Limb (tissue), 2 donors: Measurements from ENCODE around the gene TBPL2.
A peak's percentile ranks its signal among the peaks of the same experiment; 100 is the strongest.
"Not testable (repeated sequence)": the region's sequence is repeated elsewhere in the genome, so short reads cannot be mapped to it uniquely, and the experiment has no call there.

Experiments
- DNase-seq, 2 donors: peaks; one replicate each; pipeline ENCODE4 v3.0.0-alpha.2; 2016; ENCODE audit errors: extremely low spot score in 2 of 2

The TBPL2 gene

GRCh38 chr14:55441286-55441685 is 870 bp upstream of the TBPL2 start:
- no peak for DNase-seq

DNA sequence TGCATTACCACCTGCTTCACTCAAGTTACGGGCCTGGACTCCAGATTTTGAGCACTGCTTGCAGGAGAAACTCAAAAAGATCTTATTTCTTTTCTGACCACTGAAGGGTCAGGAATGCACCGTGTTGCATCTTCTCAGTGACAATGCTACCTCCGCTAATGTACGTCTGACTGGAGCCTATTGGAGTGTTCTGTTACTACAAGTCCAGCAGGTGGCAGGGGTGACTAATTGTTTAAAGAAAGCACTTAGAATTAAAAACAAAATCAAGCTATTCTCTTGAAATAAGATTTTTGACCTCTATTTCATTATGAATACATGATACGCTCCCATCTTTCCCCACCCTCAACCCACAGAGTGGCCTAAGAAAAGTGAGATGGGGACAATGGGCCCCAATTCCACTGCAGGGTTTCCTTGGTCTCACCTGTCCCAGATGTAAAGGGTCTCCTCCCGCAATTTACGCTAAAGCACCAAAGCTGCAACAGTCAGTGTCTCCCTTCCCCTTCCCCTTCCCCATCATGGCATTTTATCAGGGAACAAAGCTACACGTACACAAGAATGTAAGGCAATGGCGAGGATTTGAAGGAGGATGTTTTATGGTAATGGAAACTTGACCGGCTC is 2.2 kb downstream of the TBPL2 start:
- peak in 1 of 2 donors; percentile 39 for DNase-seq

GRCh38 chr14:55436931-55437330 is 3.5 kb downstream of the TBPL2 start:
- no peak for DNase-seq

- DNase-seq = no peak
Measured at GRCh38 chr14:55436519-55436918, 3.9 kb downstream of the TBPL2 start.

GRCh38 chr14:55434805-55435174 is 5.6 kb downstream of the TBPL2 start:
- no peak for DNase-seq

DNA sequence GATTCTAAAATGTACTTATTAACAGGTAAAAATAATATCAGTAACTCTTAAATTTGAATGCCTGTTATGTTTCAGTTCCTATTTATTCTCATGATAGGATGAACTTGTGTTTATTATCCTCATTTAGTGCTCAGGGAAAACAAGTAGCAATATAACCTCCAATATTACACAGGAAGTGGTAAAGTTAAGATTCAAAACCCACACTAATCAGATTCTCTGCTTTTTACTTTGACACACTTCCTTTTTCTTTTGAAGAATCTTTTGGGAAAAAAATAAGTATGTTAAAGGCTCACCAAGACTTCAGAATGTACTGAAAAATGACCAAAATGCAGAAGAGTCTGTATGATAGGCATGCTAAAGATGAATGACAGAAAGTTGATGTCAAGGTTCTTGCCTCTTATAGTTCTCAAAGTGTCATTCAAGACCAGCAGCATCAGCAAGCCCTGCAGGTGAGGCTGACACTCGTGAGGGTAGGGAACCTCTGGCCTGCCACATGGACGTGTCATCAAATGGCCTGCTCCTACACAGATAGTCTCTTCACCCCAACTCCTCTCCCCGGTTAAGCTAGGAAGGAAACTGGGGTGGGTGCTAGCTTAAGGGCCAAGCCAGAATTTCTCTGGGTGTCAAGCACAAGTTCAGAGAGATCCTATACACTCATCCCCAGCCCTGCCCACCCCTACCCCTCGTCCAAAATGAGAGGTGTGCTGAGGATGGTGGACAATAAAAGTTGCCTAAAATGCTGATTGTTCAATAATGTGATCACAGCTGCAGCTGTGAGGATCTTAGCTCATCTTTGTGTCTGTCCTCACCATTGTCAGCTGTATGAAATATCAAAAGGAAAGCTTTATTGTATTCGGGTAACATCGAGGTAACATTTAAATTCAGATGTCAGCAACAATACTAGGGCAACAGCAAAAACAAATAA is 6.3 kb downstream of the TBPL2 start:
- no peak for DNase-seq

DNA sequence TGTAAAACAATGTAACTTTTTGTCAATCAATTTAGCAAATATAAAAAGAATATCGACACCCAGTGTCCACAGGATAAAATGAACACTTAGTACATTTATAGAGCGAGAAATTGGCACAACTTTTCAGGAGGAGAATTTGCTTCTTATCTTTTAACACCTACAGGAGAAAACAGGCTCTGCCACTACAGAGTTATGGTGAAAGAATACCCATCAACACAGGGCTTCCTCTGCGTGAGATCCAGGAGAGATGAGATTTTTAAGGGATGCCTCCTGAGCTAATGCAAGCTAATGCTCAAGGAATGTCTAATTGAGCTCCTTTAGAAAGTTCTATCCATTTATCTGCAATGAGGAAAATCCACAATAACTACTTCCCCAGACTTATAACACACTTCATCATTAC is 7.8 kb downstream of the TBPL2 start:
- no peak for DNase-seq

GRCh38 chr14:55430024-55430690 is 10.3 kb downstream of the TBPL2 start:
- no peak for DNase-seq

GRCh38 chr14:55427439-55427838 is 13.0 kb downstream of the TBPL2 start:
- DNase-seq = no peak

DNA sequence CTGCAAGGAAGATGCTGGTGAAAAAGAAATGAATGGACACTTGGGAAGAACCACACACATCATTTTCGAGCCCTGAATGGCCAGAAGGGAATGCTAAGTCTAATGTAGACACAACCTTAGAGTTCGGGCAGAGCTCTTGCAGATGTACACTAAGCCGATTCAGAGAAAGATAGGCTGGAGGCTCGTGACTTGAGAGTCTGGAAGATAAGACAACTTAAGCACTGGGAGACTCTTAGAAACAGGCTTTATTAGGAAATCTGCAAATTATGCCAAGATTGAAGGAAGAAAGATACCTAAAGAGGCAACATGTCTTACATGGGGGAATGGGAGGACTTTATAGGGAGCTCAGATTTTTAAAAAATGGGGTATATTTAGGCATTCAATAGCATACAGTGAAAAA is 13.5 kb downstream of the TBPL2 start:
- DNase-seq = no peak

DNA sequence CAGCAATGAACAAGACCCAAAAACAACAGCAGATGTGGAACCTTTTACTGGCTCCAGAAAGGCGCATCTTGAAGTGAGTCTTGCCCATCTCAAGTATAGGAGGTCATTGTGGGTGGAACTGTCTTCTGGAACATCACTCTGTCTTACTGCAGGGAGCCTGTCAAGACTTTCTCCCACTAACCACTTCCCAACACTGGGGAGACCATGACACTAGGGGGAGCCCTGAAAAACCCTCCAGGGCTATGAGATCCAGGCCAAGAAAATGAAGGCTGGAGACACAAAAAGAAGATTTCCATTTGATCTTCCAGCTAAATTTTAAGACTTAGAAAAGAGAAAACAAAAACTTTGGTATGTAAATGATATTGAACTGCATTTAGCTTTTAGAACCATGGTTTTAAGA is 15.3 kb downstream of the TBPL2 start:
- DNase-seq = no peak

- DNase-seq = no peak
Measured at GRCh38 chr14:55423969-55424368, 16.4 kb downstream of the TBPL2 start.

DNA sequence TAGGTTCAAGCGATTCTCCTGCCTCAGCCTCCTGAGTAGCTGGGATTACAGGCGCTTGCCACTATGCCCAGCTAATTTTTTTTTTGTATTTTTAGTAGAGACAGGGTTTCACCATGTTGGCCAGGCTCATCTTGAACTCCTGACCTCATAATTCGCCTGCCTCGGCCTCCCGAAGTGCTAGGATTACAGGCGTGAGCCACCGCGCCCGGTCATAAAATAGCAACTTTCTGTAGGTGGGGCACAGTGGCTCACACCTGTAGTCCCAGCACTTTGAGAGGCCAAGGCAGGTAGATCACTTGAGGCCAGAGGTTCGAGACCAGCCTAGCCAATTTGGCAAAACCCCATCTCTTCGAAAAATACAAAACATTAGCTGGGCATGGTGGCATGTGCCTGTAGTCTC is 18.1 kb downstream of the TBPL2 start:
- not testable (repeated sequence) for DNase-seq

DNA sequence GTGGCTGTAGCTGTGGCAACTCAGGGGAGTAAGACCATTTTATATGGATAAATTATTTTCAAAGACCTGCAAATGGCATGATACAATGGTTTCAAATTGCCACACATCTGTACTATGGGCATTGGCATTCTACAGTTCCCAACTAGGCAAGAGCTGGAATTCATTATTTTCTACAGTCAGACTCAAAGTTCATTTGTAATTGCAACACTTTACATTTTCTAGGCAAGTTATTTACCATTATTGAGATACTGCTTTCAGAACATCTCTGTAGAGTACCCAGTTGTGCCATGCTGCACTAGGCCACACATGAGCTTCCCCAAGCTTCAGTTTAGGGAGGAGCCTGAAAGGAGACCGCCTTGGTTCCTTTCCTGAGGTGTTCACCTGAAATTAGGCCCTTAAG is 20.8 kb downstream of the TBPL2 start:
- no peak for DNase-seq

GRCh38 chr14:55418411-55418810 is 22.0 kb downstream of the TBPL2 start:
- DNase-seq = no peak

DNA sequence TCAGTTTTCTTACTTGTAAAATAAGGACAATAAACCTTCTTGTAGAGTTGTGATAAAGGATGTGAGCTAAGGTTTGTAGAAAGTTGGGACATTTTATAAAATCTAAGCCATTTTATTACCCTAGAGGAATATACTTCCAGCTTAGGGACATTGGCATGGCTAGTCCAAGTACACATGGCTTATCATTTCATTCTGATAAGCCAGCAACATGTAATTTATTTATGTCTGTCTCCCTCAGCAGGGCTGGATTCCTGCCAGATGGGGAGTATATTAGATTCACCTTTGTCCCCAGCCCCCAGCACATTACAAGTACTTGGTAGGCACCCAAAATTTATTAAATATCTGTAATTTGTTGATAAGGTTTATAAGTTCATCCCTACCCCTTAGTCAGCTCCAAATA is 22.5 kb downstream of the TBPL2 start:
- DNase-seq = no peak

DNA sequence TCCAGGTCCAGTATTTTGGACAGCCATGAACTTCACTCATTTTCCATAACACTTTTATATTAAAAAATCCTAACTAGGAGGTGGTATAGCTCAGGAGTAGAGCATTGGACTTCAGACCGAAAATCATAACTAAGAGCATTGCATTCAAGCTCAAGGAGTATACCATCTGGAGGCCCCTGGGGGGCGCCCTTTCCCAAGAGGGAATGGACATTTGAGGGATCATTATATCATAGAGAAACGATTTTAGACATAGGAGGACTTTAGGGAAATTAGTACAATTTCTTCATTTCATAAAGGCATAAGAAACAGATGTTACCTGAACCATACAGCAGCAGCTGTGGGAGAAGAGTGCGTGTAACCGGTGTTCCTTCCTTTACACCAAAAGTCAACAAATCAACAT is 23.6 kb downstream of the TBPL2 start:
- DNase-seq = no peak

GRCh38 chr14:55414551-55414950 is 25.9 kb downstream of the TBPL2 start:
- no peak for DNase-seq

GRCh38 chr14:55412676-55413075 is 27.7 kb downstream of the TBPL2 start:
- DNase-seq = no peak

DNA sequence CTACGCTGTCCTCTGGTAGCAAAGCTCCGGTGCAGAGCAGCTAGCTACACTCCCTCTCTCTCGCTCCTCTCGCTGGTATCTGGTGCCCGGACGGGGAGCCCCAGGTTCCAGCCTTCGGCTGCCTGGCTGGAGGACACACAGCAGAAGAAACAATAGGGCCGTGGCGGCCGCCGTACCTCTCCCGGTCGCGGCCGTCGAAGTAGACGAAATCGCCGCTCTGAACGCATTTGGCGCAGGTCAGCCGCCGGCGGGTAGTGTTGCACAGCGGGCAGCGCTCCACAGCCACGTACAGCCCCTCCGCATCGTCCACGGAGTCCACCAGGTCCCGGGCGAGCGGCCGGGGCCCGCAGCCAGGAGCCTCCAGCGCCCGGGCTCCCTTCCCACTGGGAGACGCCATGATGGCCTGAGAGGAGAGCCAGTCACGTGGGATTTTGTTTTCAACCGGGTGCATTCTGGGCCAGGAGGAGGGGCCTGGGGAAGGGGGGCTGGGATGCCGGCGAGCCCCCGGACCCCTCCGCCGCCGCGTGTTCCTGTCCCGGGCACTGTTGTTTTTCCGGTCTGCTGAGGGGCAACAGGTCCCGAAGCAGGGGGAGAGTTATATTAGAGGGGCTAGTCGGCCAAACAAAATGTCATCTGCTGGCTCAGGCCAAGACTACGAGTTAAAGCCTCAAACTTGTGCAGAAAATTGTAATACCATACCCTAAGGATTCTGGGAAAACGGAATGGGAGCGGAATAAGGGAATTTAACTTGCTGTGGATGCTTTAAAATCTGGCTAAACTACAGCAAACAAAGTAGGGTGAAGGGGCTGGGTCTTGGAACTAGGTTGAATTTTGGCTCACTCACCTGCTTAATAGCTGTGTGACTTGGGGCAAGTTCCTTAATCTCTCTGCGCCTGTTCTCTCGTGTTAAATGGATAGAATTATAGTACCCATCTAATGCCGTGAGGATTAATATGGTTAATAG is 28.7 kb downstream of the TBPL2 start, which contains the start of gene ATG14:
TSS of gene ATG14 (minus strand) at position 405 of the 964 bp plus-strand sequence. CDS start at position 397, 8 bp downstream.
- peak; percentile 92 to 94 for DNase-seq

- DNase-seq = no peak
Measured at GRCh38 chr14:55410876-55411275, 29.5 kb downstream of the TBPL2 start.
